IPS-11a (cell line): ENCODE measurements around the gene MOK.

ENCODE experiments used
- H3K4me3 ChIP-seq: one replicate; pipeline ENCODE4 v1.5.1; 2013; ENCODE audit warnings: low read depth, low read length, control low read depth

The MOK gene

GRCh38 chr14:102210421-102211042 lies 94.4 kb downstream of the MOK start:
- no peak overlapping the region for H3K4me3 ChIP-seq

GRCh38 chr14:102209224-102209966 lies 95.6 kb downstream of the MOK start:
- H3K4me3 ChIP-seq: no peak overlapping the region

GRCh38 chr14:102208741-102209140 lies 96.2 kb downstream of the MOK start:
- no peak overlapping the region for H3K4me3 ChIP-seq

DNA sequence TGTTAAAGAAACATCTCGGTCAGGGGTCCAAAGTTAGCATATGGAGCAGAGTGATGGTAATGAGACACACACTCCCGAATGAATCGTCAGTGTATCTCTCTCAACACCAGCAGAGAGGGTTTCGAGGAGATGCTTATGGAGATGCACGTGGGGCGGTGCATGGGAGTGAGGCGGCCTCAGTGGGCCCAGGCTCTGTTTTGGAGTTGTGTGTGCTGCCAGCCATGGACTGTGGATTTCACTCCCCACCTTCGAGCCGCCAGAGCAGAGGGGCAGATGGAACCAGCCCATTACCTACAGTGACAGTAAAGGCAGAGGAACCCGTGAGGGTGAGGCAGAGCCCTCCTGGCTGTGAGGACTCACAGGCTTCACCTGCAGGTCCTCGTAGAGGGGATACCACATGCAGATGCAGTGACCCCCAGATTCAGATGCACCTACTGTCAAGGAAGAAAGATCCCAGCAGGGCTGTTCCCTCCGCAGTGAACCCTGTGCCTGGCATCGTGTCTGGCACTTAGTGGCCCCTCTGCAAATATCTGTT lies 97.1 kb downstream of the MOK start:
- no peak overlapping the region for H3K4me3 ChIP-seq

DNA sequence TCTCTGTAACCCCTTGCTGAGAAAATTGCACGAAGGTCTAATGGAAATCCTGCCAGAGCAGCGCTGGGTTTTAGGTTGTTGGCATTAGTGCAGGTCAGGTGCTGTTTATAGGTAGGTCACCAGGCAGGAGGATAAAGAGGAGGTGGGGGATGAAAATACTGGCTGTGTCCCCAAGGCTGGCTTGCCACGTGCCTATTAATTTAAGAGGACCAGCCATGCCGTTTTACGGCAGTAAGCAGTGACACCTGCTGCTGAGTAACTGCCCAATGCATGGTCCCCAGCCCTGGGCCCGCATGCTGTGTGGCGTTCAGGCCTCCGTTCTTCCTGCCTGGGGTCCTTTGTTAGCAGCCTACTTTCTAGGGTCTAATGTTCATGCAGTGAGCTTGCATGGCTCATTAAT lies 98.0 kb downstream of the MOK start:
- H3K4me3 ChIP-seq: no peak overlapping the region

GRCh38 chr14:102205560-102205959 lies 99.4 kb downstream of the MOK start:
- no peak overlapping the region for H3K4me3 ChIP-seq

DNA sequence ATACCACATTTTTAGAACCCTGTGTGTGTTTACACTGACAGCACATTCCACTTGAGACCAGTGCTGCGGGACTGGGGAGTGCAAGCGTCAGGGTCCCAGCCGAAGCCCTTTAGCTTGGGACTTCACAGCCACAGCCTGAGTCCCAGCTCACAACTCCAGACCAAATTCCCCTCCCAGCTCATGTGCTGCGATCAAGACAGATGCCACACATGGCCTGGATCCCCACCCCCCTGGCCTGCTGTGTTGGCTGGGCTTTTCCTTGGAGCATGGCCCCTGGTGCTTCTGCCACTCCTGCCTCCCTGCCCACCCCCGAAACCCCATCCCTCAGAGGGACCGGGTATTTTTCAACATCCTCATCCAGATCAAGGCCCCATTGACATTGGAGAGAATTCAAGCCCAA lies 101.6 kb downstream of the MOK start:
- no peak overlapping the region for H3K4me3 ChIP-seq

DNA sequence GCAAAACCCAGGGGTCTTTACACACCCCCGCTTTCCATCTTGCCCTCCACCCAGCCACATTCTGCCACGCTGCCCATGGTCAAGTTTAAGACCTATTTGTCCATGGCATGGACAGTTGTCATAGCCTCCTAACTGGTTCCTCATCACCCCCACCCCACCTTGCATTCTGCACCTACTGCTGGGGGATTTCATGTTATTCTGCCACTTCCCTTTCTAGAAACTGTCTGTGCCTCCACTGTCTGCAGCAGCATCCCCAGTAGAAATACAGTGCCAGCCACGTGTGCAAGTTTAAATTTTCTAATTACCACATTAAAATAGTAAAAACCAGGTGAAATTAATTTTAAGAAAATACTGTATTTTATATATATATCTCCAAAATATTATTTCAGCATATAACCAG lies 102.0 kb downstream of the MOK start:
- no peak overlapping the region for H3K4me3 ChIP-seq

- H3K4me3 ChIP-seq: no peak overlapping the region
These were observed 103.2 kb downstream of the MOK start for GRCh38 chr14:102201776-102202175.

DNA sequence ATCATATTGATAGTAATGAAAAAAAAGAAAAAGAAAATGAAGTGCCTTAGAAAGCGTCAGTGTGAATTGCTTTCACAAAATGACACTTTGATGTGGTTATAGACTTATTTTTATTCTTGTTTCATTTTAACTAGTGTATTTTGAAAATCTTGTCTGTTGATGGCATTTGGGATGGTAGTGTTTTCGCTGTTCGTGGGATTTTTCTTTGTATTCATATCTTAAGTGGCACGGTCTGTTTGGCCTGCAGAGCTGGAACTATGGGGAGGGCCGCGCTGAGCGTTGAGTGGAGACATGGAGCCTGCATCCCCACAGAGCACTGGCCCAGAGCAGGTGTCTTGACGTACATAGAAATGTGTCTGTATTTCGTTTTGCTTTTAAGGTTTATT lies 103.6 kb downstream of the MOK start:
- H3K4me3 ChIP-seq: no peak overlapping the region

- H3K4me3 ChIP-seq: no peak overlapping the region
These were observed 104.1 kb downstream of the MOK start for GRCh38 chr14:102200690-102201352.

GRCh38 chr14:102197317-102197853 lies 107.6 kb downstream of the MOK start:
- H3K4me3 ChIP-seq: no peak overlapping the region

DNA sequence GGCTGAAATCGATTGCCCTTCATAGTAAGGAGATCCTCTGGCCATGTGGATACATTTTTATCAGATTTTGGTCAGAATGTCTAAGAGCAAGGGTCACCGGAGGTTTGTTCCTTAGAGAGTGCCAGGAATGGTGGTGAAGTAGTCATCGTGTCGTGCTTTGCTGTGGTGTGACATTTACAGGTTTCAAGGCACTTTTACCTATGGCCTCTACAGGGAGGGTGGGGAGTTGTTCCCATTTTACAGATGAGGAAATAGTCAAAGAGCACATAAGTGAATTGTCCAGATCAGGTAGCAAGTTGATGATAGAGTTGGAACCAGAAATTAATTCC lies 108.1 kb downstream of the MOK start:
- H3K4me3 ChIP-seq: no peak overlapping the region

GRCh38 chr14:102196039-102196901 lies 108.7 kb downstream of the MOK start:
- no peak overlapping the region for H3K4me3 ChIP-seq

DNA sequence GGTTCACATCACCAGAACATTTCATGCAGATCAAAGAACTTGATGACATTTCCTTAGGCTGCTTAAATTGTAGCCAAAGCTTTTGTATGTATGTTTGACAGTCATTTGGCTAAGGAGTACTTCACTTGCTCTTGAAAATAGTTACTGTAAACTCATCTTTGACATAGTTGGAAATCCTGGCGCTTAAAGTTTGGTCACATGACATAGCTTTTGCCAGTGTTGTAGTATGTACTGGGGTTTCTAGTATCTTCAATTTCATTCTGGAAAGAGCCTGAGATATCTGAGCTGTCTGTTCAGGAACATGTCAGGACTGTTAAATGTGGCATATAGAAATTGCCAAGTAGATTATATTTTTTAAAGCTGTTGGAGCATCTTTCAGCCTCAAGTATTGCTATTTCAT lies 109.5 kb downstream of the MOK start:
- no peak overlapping the region for H3K4me3 ChIP-seq

- H3K4me3 ChIP-seq: no peak overlapping the region
These were observed 110.1 kb downstream of the MOK start for GRCh38 chr14:102194856-102195255.

DNA sequence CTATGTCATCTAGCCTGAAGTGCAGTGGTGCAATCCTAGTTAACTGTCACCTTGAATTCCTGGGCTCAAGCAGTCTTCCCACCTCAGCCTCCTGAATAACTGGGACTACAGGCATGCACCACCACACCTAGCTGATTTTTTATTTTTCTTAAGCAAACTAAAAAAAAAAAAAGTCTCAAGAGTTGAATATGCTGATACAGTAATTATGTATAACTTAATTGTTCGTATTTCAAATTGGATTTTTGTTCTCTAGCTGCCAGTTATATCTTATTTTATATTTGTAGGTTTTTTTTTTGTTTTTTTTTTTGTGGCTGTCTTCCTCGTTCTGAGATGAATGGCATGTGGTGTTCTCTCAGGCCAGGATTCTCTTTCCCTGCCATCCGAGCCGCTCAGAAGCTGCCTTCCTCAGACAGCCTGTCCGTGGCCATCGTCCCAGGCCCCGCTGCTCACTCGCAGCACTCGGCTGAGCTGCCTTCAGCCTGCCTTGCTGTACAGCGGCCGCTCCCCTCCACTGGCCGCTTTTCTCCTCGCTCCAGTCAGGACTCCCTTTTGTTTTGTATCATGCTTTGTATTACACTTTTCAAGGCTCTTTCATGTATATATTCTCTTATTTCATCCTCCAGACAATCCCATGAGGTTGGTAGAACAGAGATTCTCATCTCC lies 112.0 kb downstream of the MOK start:
- H3K4me3 ChIP-seq: no peak overlapping the region

- no peak overlapping the region for H3K4me3 ChIP-seq
These were observed 115.1 kb downstream of the MOK start for GRCh38 chr14:102189874-102190273.

DNA sequence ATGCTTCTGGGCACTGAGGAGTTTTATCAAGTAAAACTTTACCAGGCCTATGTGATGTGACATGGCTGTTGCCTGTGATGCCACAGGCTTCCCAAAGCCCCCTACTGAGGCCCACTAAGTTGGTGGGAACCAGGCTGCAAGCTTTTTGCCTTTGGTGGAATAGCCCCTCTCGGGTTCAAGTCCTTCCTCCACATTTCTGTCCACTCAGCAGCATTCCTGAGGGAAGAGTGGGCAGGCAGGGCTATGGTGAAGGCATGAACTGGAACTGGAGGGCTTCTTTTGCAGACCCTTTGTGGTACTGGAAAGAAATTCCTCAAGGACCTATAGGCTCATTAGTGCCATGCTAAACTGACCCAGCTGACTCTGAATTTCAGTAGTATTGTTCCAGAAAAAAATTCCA lies 116.8 kb downstream of the MOK start:
- no peak overlapping the region for H3K4me3 ChIP-seq

GRCh38 chr14:102187568-102188001 lies 117.4 kb downstream of the MOK start:
- H3K4me3 ChIP-seq: no peak overlapping the region
